ENCODE results near the gene DCP1B.

DNA sequence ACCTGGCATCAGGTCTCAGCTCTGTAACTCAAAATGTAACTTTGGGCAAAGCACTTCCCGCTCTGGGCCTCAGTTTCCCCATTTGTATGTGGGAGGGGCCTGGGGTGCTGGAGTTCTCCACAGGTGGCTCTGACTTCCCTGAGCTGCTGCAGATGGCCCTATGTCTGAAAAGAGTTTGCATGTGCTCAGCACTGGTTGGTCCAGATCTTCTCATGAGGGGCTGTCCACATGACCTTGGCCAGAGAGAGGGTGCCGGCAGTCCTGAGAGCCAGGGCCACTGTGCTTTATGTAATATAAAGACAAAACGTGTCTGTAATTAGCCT lies 78.6 kb downstream of the DCP1B start:
- TF ChIP-seq EZH2 (IDR thresholded peaks at IDR 0.05; ENCODE audit: insufficient read depth, poor library complexity, severe bottlenecking) (no peak), EZH2phosphoT487 (IDR thresholded peaks at IDR 0.05; ENCODE audit: insufficient read depth, low read depth) (no peak)
